ENCODE data around the gene PEBP1.

PEBP1 gene

GRCh38 chr12:118193958-118194357, 58.0 kb downstream of the PEBP1 start:
- DNase-seq (ENCODE audit: low spot score), result no peak

All from LoVo (cell line).